ENCODE measurements around the gene SMAD2.

The SMAD2 gene

GRCh38 chr18:47950511-47950910, 20.1 kb upstream of the SMAD2 start:
- no peak for TF ChIP-seq CTCF (IDR thresholded peaks at IDR 0.05; ENCODE audit: borderline replicate concordance, insufficient read depth, low read depth, low read length)
- H3K4me3 ChIP-seq (ENCODE audit: low read depth, low read length): no peak overlapping the region

- no peak overlapping the region for H3K4me3 ChIP-seq (ENCODE audit: low read depth, low read length)
- TF ChIP-seq CTCF (IDR thresholded peaks at IDR 0.05; ENCODE audit: borderline replicate concordance, insufficient read depth, low read depth, low read length): no peak
These were observed 18.7 kb upstream of the SMAD2 start for GRCh38 chr18:47949202-47949601.

GRCh38 chr18:47946889-47947288, 16.4 kb upstream of the SMAD2 start:
- no peak for TF ChIP-seq CTCF (IDR thresholded peaks at IDR 0.05; ENCODE audit: borderline replicate concordance, insufficient read depth, low read depth, low read length)
- no peak overlapping the region for H3K4me3 ChIP-seq (ENCODE audit: low read depth, low read length)

GRCh38 chr18:47944972-47945852, 14.8 kb upstream of the SMAD2 start:
- no peak overlapping the region for H3K4me3 ChIP-seq (ENCODE audit: low read depth, low read length)
- TF ChIP-seq CTCF (IDR thresholded peaks at IDR 0.05; ENCODE audit: borderline replicate concordance, insufficient read depth, low read depth, low read length): no peak

GRCh38 chr18:47936952-47937351, 6.5 kb upstream of the SMAD2 start:
- H3K4me3 ChIP-seq (ENCODE audit: low read depth, low read length): no peak overlapping the region
- TF ChIP-seq CTCF (IDR thresholded peaks at IDR 0.05; ENCODE audit: borderline replicate concordance, insufficient read depth, low read depth, low read length): no peak

- H3K4me3 ChIP-seq (ENCODE audit: low read depth, low read length): no peak overlapping the region
- no peak for TF ChIP-seq CTCF (IDR thresholded peaks at IDR 0.05; ENCODE audit: borderline replicate concordance, insufficient read depth, low read depth, low read length)
These were observed 5.0 kb upstream of the SMAD2 start for GRCh38 chr18:47935321-47936055.

Measured in GM12875 (cell line).